ENCODE results near the gene HOXA5. TPM values are rescaled to one million over a fixed set of nuclear protein-coding genes. Genes with fewer than 3 reads are reported as not detected.

HOXA5 gene
- total and polyA plus RNA-seq, 2 donors (not counting 3 experiments of a cell fraction or from before 2014, with no cell fraction given) = 18.6 to 18.8 TPM

DNA sequence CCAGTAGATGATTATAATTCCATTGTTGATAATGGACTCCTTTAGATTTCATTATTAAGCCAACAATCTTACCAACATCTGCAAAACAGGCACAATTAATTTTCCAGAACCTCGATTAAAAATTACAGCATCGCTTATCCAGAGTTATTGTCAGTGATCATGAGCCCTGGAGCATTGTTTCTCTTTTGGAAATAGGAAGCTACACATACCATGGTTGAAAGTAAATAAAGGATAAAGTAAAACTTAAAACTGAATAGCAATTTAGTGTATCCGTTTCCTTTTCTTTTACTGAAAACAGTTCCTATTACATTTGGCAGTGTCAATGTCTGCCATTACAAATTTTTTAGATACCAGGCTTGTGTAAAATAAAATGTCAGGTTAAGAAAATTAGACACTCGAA, 31.1 kb downstream of the HOXA5 start:
- dilution Hi-C loops (cut with MboI; ENCODE audit: extremely low pct_ligation_motif_present, low sequenced_read_pairs) = no loop called here
- Histone ChIP-seq H3K9me3 (replicated peaks; ENCODE audit: control insufficient read depth, insufficient read depth, low read length) (no peaks in the 10 kb centered on the region), H3K9me1 (replicated peaks; ENCODE audit: control insufficient read depth, extremely low read depth, insufficient read depth, low read length) (no peaks in the 10 kb centered on the region), H3K4me3 (replicated peaks in 1 of 3; ENCODE audit: insufficient read depth in 1 of 3, low read depth in 1 of 3, low read length in 3 of 3) (peak overlapping the region in 2 of 3 experiments; percentile 72 to 84), H3K36me3 (ENCODE audit: control insufficient read depth in 2 of 2, extremely low read depth in 1 of 2, insufficient read depth in 2 of 2, low read length in 2 of 2) (peaks cover 0 to 5% of the 10 kb centered on the region in 2 experiments), H4K20me1 (replicated peaks; ENCODE audit: control insufficient read depth, extremely low read depth, insufficient read depth, low read length) (no peaks in the 10 kb centered on the region), H3K9ac (replicated peaks; ENCODE audit: extremely low read depth, insufficient read depth, low read length) (peak overlapping the region; percentile 80), H3K27ac (ENCODE audit: insufficient read depth, low read depth, low read length) (peak overlapping the region; percentile 96), H3K4me1 (ENCODE audit: control insufficient read depth, extremely low read depth, insufficient read depth, low read length) (peaks cover 76% of the 10 kb centered on the region), H3K27me3 (ENCODE audit: control insufficient read depth in 2 of 2, insufficient read depth in 2 of 2, low read length in 2 of 2) (no peaks in the 10 kb centered on the region), H3K4me2 (ENCODE audit: insufficient read depth, low read length) (peak overlapping the region; percentile 97), H3K79me2 (ENCODE audit: control insufficient read depth, insufficient read depth, low read length) (peaks cover 81% of the 10 kb centered on the region), H2AFZ (ENCODE audit: low read depth, low read length) (no peak overlapping the region)
- TSS peak; percentile 11 for BruUV-seq (replicated peaks)
- ChIA-PET CTCF (interaction anchor here (1.0 to 6.6 kb wide), 3 partner anchors 14 to 743 kb away, joined by 3 to 62 read pairs (median 4); partner anchors contain the start of gene HOXA1), POLR2A (interaction anchor here (1.3 kb wide), 1 partner anchor 16 kb away, joined by 7 read pairs; no protein-coding TSS in a partner anchor)
- peak; percentile 82 for FAIRE-seq
- intact Hi-C loops (cut with micrococcal nuclease) = loop anchor here (10.0 kb wide), 1 partner anchor 958 kb away; the partner anchor contains the start of gene NFE2L3
- TF ChIP-seq, protein P1, sequence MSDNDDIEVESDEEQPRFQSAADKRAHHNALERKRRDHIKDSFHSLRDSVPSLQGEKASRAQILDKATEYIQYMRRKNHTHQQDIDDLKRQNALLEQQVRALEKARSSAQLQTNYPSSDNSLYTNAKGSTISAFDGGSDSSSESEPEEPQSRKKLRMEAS (IDR thresholded peaks at IDR 0.05; ENCODE audit: insufficient read depth, insufficient read length) = no peak
- no peak for TF ChIP-seq POLR2AphosphoS5 (IDR thresholded peaks at IDR 0.05; ENCODE audit: insufficient read depth, low read depth, low read length)
- TF ChIP-seq FOS (IDR thresholded peaks at IDR 0.05; ENCODE audit: borderline replicate concordance, insufficient read depth, low read length) = no peak
- TF ChIP-seq, protein P2, sequence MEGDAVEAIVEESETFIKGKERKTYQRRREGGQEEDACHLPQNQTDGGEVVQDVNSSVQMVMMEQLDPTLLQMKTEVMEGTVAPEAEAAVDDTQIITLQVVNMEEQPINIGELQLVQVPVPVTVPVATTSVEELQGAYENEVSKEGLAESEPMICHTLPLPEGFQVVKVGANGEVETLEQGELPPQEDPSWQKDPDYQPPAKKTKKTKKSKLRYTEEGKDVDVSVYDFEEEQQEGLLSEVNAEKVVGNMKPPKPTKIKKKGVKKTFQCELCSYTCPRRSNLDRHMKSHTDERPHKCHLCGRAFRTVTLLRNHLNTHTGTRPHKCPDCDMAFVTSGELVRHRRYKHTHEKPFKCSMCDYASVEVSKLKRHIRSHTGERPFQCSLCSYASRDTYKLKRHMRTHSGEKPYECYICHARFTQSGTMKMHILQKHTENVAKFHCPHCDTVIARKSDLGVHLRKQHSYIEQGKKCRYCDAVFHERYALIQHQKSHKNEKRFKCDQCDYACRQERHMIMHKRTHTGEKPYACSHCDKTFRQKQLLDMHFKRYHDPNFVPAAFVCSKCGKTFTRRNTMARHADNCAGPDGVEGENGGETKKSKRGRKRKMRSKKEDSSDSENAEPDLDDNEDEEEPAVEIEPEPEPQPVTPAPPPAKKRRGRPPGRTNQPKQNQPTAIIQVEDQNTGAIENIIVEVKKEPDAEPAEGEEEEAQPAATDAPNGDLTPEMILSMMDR (IDR thresholded peaks at IDR 0.05; ENCODE audit: extremely low read depth in 1 of 2, insufficient read depth in 1 of 2, low read depth in 1 of 2, low read length in 2 of 2) = no peak
- TF ChIP-seq POLR2A (IDR thresholded peaks at IDR 0.05; ENCODE audit: low read depth, low read length) = no peak
- DNase-seq (ENCODE audit: low read depth, low spot score) = peak; percentile 78
